H9 (cell line): ENCODE data around the gene PMF1. TPM values are rescaled to one million over a fixed set of nuclear protein-coding genes. Genes with fewer than 3 reads are reported as not detected.

Experiments
- DNase-seq: peaks from one replicate; pipeline ENCODE4 v3.0.0-alpha.2; 2017
- H2AFZ ChIP-seq: one replicate; pipeline ENCODE4 v1.6.1; 2013; ENCODE audit warnings: mild to moderate bottlenecking, low read length, control low read depth, moderate library complexity
- H2AK5ac ChIP-seq: 2 replicates; pipeline ENCODE4 v1.6.1; 2013; ENCODE audit warnings: low read length, control low read depth, mixed read lengths; ENCODE audit not compliant: insufficient read length
- H2BK120ac ChIP-seq: one replicate; pipeline ENCODE4 v1.6.1; 2013; ENCODE audit warnings: low read depth, mild to moderate bottlenecking, low read length, control low read depth, inconsistent platforms; ENCODE audit not compliant: poor library complexity, severe bottlenecking
- H2BK12ac ChIP-seq: 2 replicates; pipeline ENCODE4 v1.6.1; 2013; ENCODE audit warnings: low read length, control low read depth, mixed read lengths, low read depth; ENCODE audit not compliant: insufficient read length
- H2BK15ac ChIP-seq: 2 replicates; pipeline ENCODE4 v1.6.1; 2013; ENCODE audit warnings: low read depth, low read length, control low read depth
- H2BK20ac ChIP-seq: one replicate; pipeline ENCODE4 v1.6.1; 2013; ENCODE audit warnings: low read depth, mild to moderate bottlenecking, low read length, control low read depth, inconsistent platforms; ENCODE audit not compliant: poor library complexity, severe bottlenecking
- H2BK5ac ChIP-seq: 2 replicates; pipeline ENCODE4 v1.6.1; 2013; ENCODE audit warnings: low read length, control low read depth, mixed read lengths; ENCODE audit not compliant: insufficient read length
- H3K14ac ChIP-seq: 2 replicates; pipeline ENCODE4 v1.6.1; 2013; ENCODE audit warnings: low read length, control low read depth; ENCODE audit not compliant: insufficient read depth
- H3K18ac ChIP-seq: 2 replicates; pipeline ENCODE4 v1.6.1; 2013; ENCODE audit warnings: low read depth, mild to moderate bottlenecking, mixed read lengths, low read length, control low read depth; ENCODE audit not compliant: insufficient read length
- H3K23ac ChIP-seq: 2 replicates; pipeline ENCODE4 v1.6.1; 2013; ENCODE audit warnings: low read length, control low read depth, mixed read lengths, low read depth; ENCODE audit not compliant: insufficient read length
- H3K23me2 ChIP-seq: 2 replicates; pipeline ENCODE4 v1.6.1; 2013; ENCODE audit warnings: low read depth, mild to moderate bottlenecking, mixed read lengths, low read length, control low read depth; ENCODE audit not compliant: insufficient read length, poor library complexity, severe bottlenecking
- H3K27ac ChIP-seq: 2 replicates; pipeline ENCODE4 v1.5.1; 2013; ENCODE audit warnings: low read length, control low read depth, mixed read lengths, low read depth; ENCODE audit not compliant: insufficient read length
- H3K27me3 ChIP-seq: 2 replicates; pipeline ENCODE4 v1.6.1; 2013; ENCODE audit warnings: low read length, control low read depth, inconsistent platforms; ENCODE audit not compliant: insufficient read depth
- H3K4ac ChIP-seq: 2 replicates; pipeline ENCODE4 v1.6.1; 2013; ENCODE audit warnings: low read depth, mild to moderate bottlenecking, control low read depth, inconsistent platforms, low read length, moderate library complexity
- H3K4me1 ChIP-seq: 2 replicates; pipeline ENCODE4 v1.6.1; 2013; ENCODE audit warnings: low read length, control low read depth, inconsistent platforms; ENCODE audit not compliant: insufficient read depth
- H3K4me2 ChIP-seq: 2 replicates; pipeline ENCODE4 v1.6.1; 2013; ENCODE audit warnings: low read length, control low read depth, mixed read lengths; ENCODE audit not compliant: insufficient read length, insufficient read depth
- H3K56ac ChIP-seq: 2 replicates; pipeline ENCODE4 v1.6.1; 2013; ENCODE audit warnings: low read depth, mild to moderate bottlenecking, mixed read lengths, low read length, control low read depth; ENCODE audit not compliant: insufficient read length
- H3K79me1 ChIP-seq: 2 replicates; pipeline ENCODE4 v1.6.1; 2013; ENCODE audit warnings: low read depth, mild to moderate bottlenecking, moderate library complexity, low read length, control low read depth, inconsistent platforms; ENCODE audit not compliant: insufficient read depth, poor library complexity, severe bottlenecking
- H3K79me2 ChIP-seq: 2 replicates; pipeline ENCODE4 v1.6.1; 2013; ENCODE audit warnings: low read length, control low read depth, inconsistent platforms; ENCODE audit not compliant: insufficient read depth
- H3K9ac ChIP-seq: 2 replicates; pipeline ENCODE4 v1.6.1; 2013; ENCODE audit warnings: low read length, control low read depth, mixed read lengths; ENCODE audit not compliant: insufficient read length; ENCODE audit errors: extremely low read depth
- H3K9me3 ChIP-seq: one replicate; pipeline ENCODE4 v1.6.1; 2013; ENCODE audit warnings: low read depth, low read length, inconsistent platforms; ENCODE audit not compliant: control insufficient read depth
- H3T11ph ChIP-seq: one replicate; pipeline ENCODE4 v1.6.1; 2013; ENCODE audit warnings: mild to moderate bottlenecking, low read length, control low read depth, inconsistent platforms
- H4K20me1 ChIP-seq: one replicate; pipeline ENCODE4 v1.6.1; 2013; ENCODE audit not compliant: control insufficient read depth, insufficient read length, insufficient read depth
- H4K5ac ChIP-seq: 2 replicates; pipeline ENCODE4 v1.6.1; 2013; ENCODE audit warnings: low read depth, mild to moderate bottlenecking, mixed read lengths, low read length, control low read depth; ENCODE audit not compliant: insufficient read length
- H4K8ac ChIP-seq: replicated peaks from 2 replicates; pipeline ENCODE4 v1.6.1; 2013; ENCODE audit warnings: low read length, control low read depth, mixed read lengths, low read depth; ENCODE audit not compliant: insufficient read length
- H4K91ac ChIP-seq: 2 replicates; pipeline ENCODE4 v1.6.1; 2013; ENCODE audit warnings: low read depth, mild to moderate bottlenecking, moderate library complexity, mixed read lengths, low read length, control low read depth; ENCODE audit not compliant: insufficient read length
- H3K27ac Mint-ChIP-seq, 3 experiments: 2 replicates in 2 of 3; 3 replicates in 1 of 3; pipeline ENCODE4 v1.8.0; 2020 to 2021; ENCODE audit warnings: mixed read lengths in 3 of 3, mild to moderate bottlenecking in 1 of 3, moderate library complexity in 1 of 3
- H3K27me3 Mint-ChIP-seq: 2 replicates; pipeline ENCODE4 v1.8.0; 2021; ENCODE audit warnings: low read depth, mild to moderate bottlenecking, moderate library complexity, mixed read lengths
- H3K36me3 Mint-ChIP-seq, 3 experiments: 2 replicates in 2 of 3; 3 replicates in 1 of 3; pipeline ENCODE4 v1.8.0; 2020 to 2021; ENCODE audit warnings: low read depth in 3 of 3, mixed read lengths in 3 of 3; ENCODE audit not compliant: insufficient read depth in 1 of 3
- H3K4me1 Mint-ChIP-seq, 2 experiments: 2 replicates each; pipeline ENCODE4 v1.8.0; 2020; ENCODE audit warnings: mixed read lengths in 2 of 2
- H3K4me3 Mint-ChIP-seq, 2 experiments: 2 replicates in 1 of 2; 3 replicates in 1 of 2; pipeline ENCODE4 v1.8.0; 2020 to 2021; ENCODE audit warnings: mild to moderate bottlenecking in 2 of 2, mixed read lengths in 2 of 2, moderate library complexity in 1 of 2
- H3K9me3 Mint-ChIP-seq, 2 experiments: 2 replicates in 1 of 2; 3 replicates in 1 of 2; pipeline ENCODE4 v1.8.0; 2020; ENCODE audit warnings: mild to moderate bottlenecking in 2 of 2, mixed read lengths in 2 of 2, moderate library complexity in 1 of 2
- CTCF ChIP-seq: fragments of 200-600 bp; sonication (generic); conservative IDR thresholded peaks from 3 replicates; pipeline ENCODE4 v1.8.0; 2021; ENCODE audit warnings: antibody characterized with exemption, mild to moderate bottlenecking
- WGBS: extraction: QIAGEN DNeasy Blood & Tissue Kit; methylation state at CpG from one replicate; pipeline ENCODE4 v1.1.7; 2013; ENCODE audit warnings: missing lambda C conversion rate, low lambda C conversion rate, mixed read lengths; ENCODE audit not compliant: insufficient read length; ENCODE audit errors: extremely low coverage; 5-methylcytosine and 5-hydroxymethylcytosine counted together
- total RNA-seq: library from RNA; stranded (reverse); gene quantifications from 2 replicates; pipeline ENCODE4 v1.2.1, GENCODE V29; 2021

Gene PMF1
- total RNA-seq, 1 experiment from 2014 or later = 136 TPM

GRCh38 chr1:156286061-156286460, 73.3 kb downstream of the PMF1 start:
- no peak overlapping the region for H3K18ac ChIP-seq
- H2BK120ac ChIP-seq = no peak overlapping the region
- Mint-ChIP-seq H3K4me3 (no peak overlapping the region), H3K9me3 (no peaks in the 10 kb centered on the region), H3K36me3 (0 out of 7 replicates have a peak, but pooled peaks cover 0 to 5% (median 0%) of the 10 kb centered on the region in 3 experiments), H3K27me3 (no peaks in the 10 kb centered on the region; the same call in 1 of the 2 replicates), H3K4me1 (peaks cover 23 to 29% of the 10 kb centered on the region in 2 experiments), H3K27ac (0 out of 7 replicates have a peak overlapping the region, but pooled peaks of 1 of the 3 experiments have one; percentile 29)
- H3K27me3 ChIP-seq = no peaks in the 10 kb centered on the region; the same call in 1 of the 2 replicates
- H2AFZ ChIP-seq = no peak overlapping the region
- no peak overlapping the region for H4K91ac ChIP-seq
- no peak for DNase-seq
- no peak overlapping the region for H3K14ac ChIP-seq
- H3K4me2 ChIP-seq = no peak overlapping the region
- WGBS = no CpG with 5 or more reads among the region's 8 CpGs
- H2BK5ac ChIP-seq = no peak overlapping the region
- H3K9me3 ChIP-seq = no peaks in the 10 kb centered on the region
- no peak overlapping the region for H4K8ac ChIP-seq
- no peak overlapping the region for H2AK5ac ChIP-seq
- no peak overlapping the region for H3K4ac ChIP-seq
- no peak overlapping the region for H2BK15ac ChIP-seq
- H2BK12ac ChIP-seq = no peak overlapping the region
- H3T11ph ChIP-seq = no peak overlapping the region
- no peak overlapping the region for H3K9ac ChIP-seq
- no peaks in the 10 kb centered on the region for H4K20me1 ChIP-seq
- H3K23ac ChIP-seq = no peak overlapping the region
- peaks cover 12% of the 10 kb centered on the region for H3K23me2 ChIP-seq
- peaks cover 11% of the 10 kb centered on the region for H3K79me2 ChIP-seq
- no peak overlapping the region for H2BK20ac ChIP-seq
- H3K56ac ChIP-seq = no peak overlapping the region
- H3K4me1 ChIP-seq = no peaks in the 10 kb centered on the region
- H4K5ac ChIP-seq = no peak overlapping the region
- H3K79me1 ChIP-seq = no peaks in the 10 kb centered on the region
- H3K27ac ChIP-seq = no peak overlapping the region
- no peak for TF ChIP-seq CTCF

Other genes starting within 250 kb of the PMF1 start
- gene ARHGEF2, start 234.5 kb upstream of the PMF1 start, total RNA-seq = 103 and 111 TPM in 2 replicates
- gene SSR2, start 192.1 kb upstream of the PMF1 start, total RNA-seq = 170 and 172 TPM in 2 replicates
- 45.6 and 49.4 TPM in 2 replicates for gene UBQLN4, start 159.2 kb upstream of the PMF1 start, total RNA-seq
- gene LAMTOR2, start 158.2 kb upstream of the PMF1 start, total RNA-seq = 50.6 and 55.0 TPM in 2 replicates
- 42.8 and 43.1 TPM in 2 replicates for gene RAB25, start 151.8 kb upstream of the PMF1 start, total RNA-seq
- gene MEX3A, start 130.5 kb upstream of the PMF1 start, total RNA-seq = 64.6 and 68.0 TPM in 2 replicates
- 51.0 and 52.7 TPM in 2 replicates for gene LMNA, start 98.3 kb upstream of the PMF1 start, total RNA-seq
- gene SEMA4A, start 59.4 kb upstream of the PMF1 start, total RNA-seq = 11.1 and 11.8 TPM in 2 replicates
- gene SLC25A44, start 18.9 kb upstream of the PMF1 start, total RNA-seq = 40.2 and 47.4 TPM in 2 replicates
- 2.4 and 3.0 TPM in 2 replicates for gene BGLAP, start 29.2 kb downstream of the PMF1 start, total RNA-seq
- 14.6 and 15.8 TPM in 2 replicates for gene PAQR6, start 35.0 kb downstream of the PMF1 start, total RNA-seq
- 100 and 103 TPM in 2 replicates for gene SMG5, start 69.8 kb downstream of the PMF1 start, total RNA-seq
- gene TMEM79, start 71.3 kb downstream of the PMF1 start, total RNA-seq = 2.1 and 2.6 TPM in 2 replicates
- 49.2 and 49.4 TPM in 2 replicates for gene GLMP, start 82.7 kb downstream of the PMF1 start, total RNA-seq
- not detected in 2 replicates for gene VHLL, start 86.3 kb downstream of the PMF1 start, total RNA-seq
- 515 and 524 TPM in 2 replicates for gene CCT3, start 125.3 kb downstream of the PMF1 start, total RNA-seq
- gene TSACC, start 125.5 kb downstream of the PMF1 start, total RNA-seq = 2.3 and 2.4 TPM in 2 replicates
- gene RHBG, start 156.2 kb downstream of the PMF1 start, total RNA-seq = 1.4 and 1.5 TPM in 2 replicates